Osteoblast (primary cell): Measurements from ENCODE around the gene GFOD1. TPM values are rescaled to one million over a fixed set of nuclear protein-coding genes. Genes with fewer than 3 reads are reported as not detected.

Experiments used
- DNase-seq: peaks from one replicate; pipeline ENCODE4 v3.0.0; 2011; ENCODE audit warnings: low spot score, mixed read lengths; ENCODE audit not compliant: insufficient read length; ENCODE audit errors: missing footprints
- H2AFZ ChIP-seq: 2 replicates; pipeline ENCODE4 v1.6.0; 2011; ENCODE audit warnings: mild to moderate bottlenecking, low read length
- H3K27ac ChIP-seq: 2 replicates; pipeline ENCODE4 v1.5.1; 2011; ENCODE audit warnings: mild to moderate bottlenecking, low read depth, low read length, moderate library complexity
- H3K27me3 ChIP-seq: 2 replicates; pipeline ENCODE4 v1.6.0; 2012; ENCODE audit warnings: mild to moderate bottlenecking, control low read depth, inconsistent platforms, low read length, moderate library complexity; ENCODE audit not compliant: insufficient read depth
- H3K36me3 ChIP-seq: 2 replicates; pipeline ENCODE4 v1.5.1; 2011; ENCODE audit warnings: mild to moderate bottlenecking, low read length, control low read depth, moderate library complexity; ENCODE audit not compliant: insufficient read depth
- H3K4me1 ChIP-seq: 2 replicates; pipeline ENCODE4 v1.5.1; 2011; ENCODE audit warnings: mild to moderate bottlenecking, low read length, control low read depth, moderate library complexity; ENCODE audit not compliant: insufficient read depth
- H3K4me2 ChIP-seq: 2 replicates; pipeline ENCODE4 v1.6.0; 2011; ENCODE audit warnings: mild to moderate bottlenecking, low read length; ENCODE audit not compliant: insufficient read depth
- H3K4me3 ChIP-seq: fragments of 200-600 bp; sonication (generic); 3 replicates; pipeline ENCODE4 v1.5.1; 2012; ENCODE audit warnings: mild to moderate bottlenecking, low read length, inconsistent platforms; ENCODE audit not compliant: insufficient read depth
- H3K79me2 ChIP-seq: 2 replicates; pipeline ENCODE4 v1.6.0; 2012; ENCODE audit warnings: mild to moderate bottlenecking, low read length, control low read depth, inconsistent platforms; ENCODE audit not compliant: insufficient read depth
- H3K9me3 ChIP-seq: 2 replicates; pipeline ENCODE4 v1.5.1; 2011; ENCODE audit warnings: low read depth, low read length, control low read depth
- H4K20me1 ChIP-seq: 2 replicates; pipeline ENCODE4 v1.6.0; 2012; ENCODE audit warnings: mild to moderate bottlenecking, low read length, control low read depth; ENCODE audit not compliant: insufficient read depth
- total RNA-seq: library from RNA; depleted of rRNA; stranded (reverse); fragments of >200 nt; gene quantifications from 2 replicates; pipeline ENCODE4 v1.2.3, GENCODE V29; 2012
- TF ChIP-seq, protein P1 (sequence below): IDR thresholded peaks from 2 replicates; pipeline ENCODE4 v1.5.1; 2011; ENCODE audit warnings: mild to moderate bottlenecking, low read depth, low read length, moderate library complexity; ENCODE audit errors: extremely low read depth

The GFOD1 gene
- total RNA-seq, 1 donor: 3.6 TPM

GRCh38 chr6:13453153-13453552, 34.2 kb downstream of the GFOD1 start:
- no peaks in the 10 kb centered on the region for H3K27me3 ChIP-seq
- H2AFZ ChIP-seq: no peak overlapping the region
- H3K27ac ChIP-seq: no peak overlapping the region
- no peak overlapping the region for H3K4me3 ChIP-seq
- peaks cover 12% of the 10 kb centered on the region for H3K4me1 ChIP-seq
- H3K4me2 ChIP-seq: no peak overlapping the region
- no peak for DNase-seq
- TF ChIP-seq, protein P1, sequence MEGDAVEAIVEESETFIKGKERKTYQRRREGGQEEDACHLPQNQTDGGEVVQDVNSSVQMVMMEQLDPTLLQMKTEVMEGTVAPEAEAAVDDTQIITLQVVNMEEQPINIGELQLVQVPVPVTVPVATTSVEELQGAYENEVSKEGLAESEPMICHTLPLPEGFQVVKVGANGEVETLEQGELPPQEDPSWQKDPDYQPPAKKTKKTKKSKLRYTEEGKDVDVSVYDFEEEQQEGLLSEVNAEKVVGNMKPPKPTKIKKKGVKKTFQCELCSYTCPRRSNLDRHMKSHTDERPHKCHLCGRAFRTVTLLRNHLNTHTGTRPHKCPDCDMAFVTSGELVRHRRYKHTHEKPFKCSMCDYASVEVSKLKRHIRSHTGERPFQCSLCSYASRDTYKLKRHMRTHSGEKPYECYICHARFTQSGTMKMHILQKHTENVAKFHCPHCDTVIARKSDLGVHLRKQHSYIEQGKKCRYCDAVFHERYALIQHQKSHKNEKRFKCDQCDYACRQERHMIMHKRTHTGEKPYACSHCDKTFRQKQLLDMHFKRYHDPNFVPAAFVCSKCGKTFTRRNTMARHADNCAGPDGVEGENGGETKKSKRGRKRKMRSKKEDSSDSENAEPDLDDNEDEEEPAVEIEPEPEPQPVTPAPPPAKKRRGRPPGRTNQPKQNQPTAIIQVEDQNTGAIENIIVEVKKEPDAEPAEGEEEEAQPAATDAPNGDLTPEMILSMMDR: no peak
- no peaks in the 10 kb centered on the region for H3K9me3 ChIP-seq
- H3K36me3 ChIP-seq: no peaks in the 10 kb centered on the region
- H4K20me1 ChIP-seq: peaks cover 4% of the 10 kb centered on the region
- no peaks in the 10 kb centered on the region for H3K79me2 ChIP-seq

DNA sequence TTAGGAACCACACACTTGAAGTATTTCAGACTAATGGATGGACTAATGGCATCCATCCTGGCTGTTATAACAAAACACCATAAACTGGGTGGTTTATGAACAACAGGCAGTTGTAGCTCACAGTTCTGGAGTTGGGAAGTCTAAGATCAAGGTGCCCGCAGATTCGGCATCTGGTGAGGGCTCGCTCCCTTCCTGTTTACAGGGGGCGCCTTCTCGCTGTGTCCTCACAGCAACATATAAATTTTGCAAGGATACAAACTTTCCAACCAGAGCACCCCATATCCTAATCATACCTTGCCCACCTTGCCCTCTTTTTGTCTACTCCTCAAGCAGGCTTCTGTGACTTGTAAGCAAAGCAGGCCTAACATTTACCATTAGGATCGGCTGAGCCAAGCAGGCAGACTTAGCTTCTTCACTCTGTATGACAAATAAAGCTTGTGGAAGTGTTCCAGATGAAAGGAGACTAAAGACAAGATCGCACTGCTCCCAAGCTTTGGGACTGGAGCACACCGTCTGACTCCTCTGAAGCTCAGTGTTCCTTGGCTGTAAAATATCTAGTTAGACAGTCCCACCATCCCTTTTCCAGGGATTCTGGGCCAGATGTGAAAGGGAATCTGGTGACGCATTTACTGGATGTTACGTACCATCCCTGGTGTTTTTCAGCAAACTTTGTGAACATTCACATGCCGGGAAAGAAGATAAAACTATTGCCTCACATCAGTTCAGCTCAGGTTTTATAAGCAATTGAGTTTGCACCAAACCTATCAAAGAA, 34.9 kb downstream of the GFOD1 start:
- TF ChIP-seq, protein P1: no peak
- Histone ChIP-seq H3K4me2 (no peak overlapping the region), H3K27ac (no peak overlapping the region), H2AFZ (no peak overlapping the region), H3K27me3 (no peaks in the 10 kb centered on the region), H3K79me2 (no peaks in the 10 kb centered on the region), H3K36me3 (no peaks in the 10 kb centered on the region), H3K9me3 (no peaks in the 10 kb centered on the region), H4K20me1 (peaks cover 4% of the 10 kb centered on the region), H3K4me3 (no peak overlapping the region), H3K4me1 (peaks cover 12% of the 10 kb centered on the region)
- DNase-seq: no peak

- H3K9me3 ChIP-seq: no peaks in the 10 kb centered on the region
- TF ChIP-seq, protein P1: no peak
- H3K27me3 ChIP-seq: no peaks in the 10 kb centered on the region
- peaks cover 4% of the 10 kb centered on the region for H4K20me1 ChIP-seq
- no peak for DNase-seq
- H3K4me2 ChIP-seq: no peak overlapping the region
- H3K27ac ChIP-seq: no peak overlapping the region
- no peaks in the 10 kb centered on the region for H3K36me3 ChIP-seq
- no peak overlapping the region for H2AFZ ChIP-seq
- no peaks in the 10 kb centered on the region for H3K79me2 ChIP-seq
- no peak overlapping the region for H3K4me3 ChIP-seq
- H3K4me1 ChIP-seq: peaks cover 12% of the 10 kb centered on the region
Observed at GRCh38 chr6:13451181-13451895, 36.1 kb downstream of the GFOD1 start.

GRCh38 chr6:13450628-13451027, 36.8 kb downstream of the GFOD1 start:
- Histone ChIP-seq H3K4me2 (no peak overlapping the region), H2AFZ (no peak overlapping the region), H3K36me3 (no peaks in the 10 kb centered on the region), H3K27me3 (no peaks in the 10 kb centered on the region), H3K9me3 (no peaks in the 10 kb centered on the region), H3K79me2 (no peaks in the 10 kb centered on the region), H3K4me1 (peaks cover 12% of the 10 kb centered on the region), H3K4me3 (no peak overlapping the region), H4K20me1 (peaks cover 4% of the 10 kb centered on the region), H3K27ac (no peak overlapping the region)
- TF ChIP-seq, protein P1: no peak
- no peak for DNase-seq
